ENCODE measurements around the gene AJUBA. TPM values are rescaled to one million over a fixed set of nuclear protein-coding genes. Genes with fewer than 3 reads are reported as not detected.
"Not testable (repeated sequence)": the region's sequence is repeated elsewhere in the genome, so short reads cannot be mapped to it uniquely, and the experiment has no call there.

Gene AJUBA
- total and polyA plus RNA-seq, 2 donors (not counting 1 experiment from before 2014, with no cell fraction given) = 1.6 TPM; not detected in 1

DNA sequence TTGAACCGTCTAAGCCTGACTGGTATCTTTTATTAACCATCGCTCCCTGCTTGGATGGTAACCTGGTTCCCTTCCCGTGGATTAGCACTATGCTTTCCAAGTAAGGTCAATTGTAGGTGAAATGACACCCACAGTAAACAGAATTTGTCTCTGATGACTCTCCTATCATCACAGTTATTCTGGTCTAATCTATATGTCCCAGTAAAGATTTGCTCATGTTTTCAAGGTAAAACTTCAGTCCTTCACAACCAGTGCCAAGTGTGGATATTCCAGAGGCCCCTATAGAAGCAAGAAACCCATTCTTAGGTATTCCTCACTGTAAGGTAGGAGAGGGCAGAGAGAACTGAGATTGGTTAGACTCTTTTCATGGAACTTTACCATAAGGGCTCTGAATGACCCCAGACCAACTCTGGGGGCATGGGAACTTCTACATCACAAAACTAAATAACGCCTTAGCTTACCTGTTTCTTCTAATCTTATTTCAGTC lies 15.5 kb downstream of the AJUBA start:
- Mint-ChIP-seq H3K4me1 (no peaks in the 10 kb centered on the region), H3K4me3 (no peak overlapping the region)
- no CpG with 5 or more reads among the region's 4 CpGs for WGBS (ENCODE audit: insufficient coverage)

DNA sequence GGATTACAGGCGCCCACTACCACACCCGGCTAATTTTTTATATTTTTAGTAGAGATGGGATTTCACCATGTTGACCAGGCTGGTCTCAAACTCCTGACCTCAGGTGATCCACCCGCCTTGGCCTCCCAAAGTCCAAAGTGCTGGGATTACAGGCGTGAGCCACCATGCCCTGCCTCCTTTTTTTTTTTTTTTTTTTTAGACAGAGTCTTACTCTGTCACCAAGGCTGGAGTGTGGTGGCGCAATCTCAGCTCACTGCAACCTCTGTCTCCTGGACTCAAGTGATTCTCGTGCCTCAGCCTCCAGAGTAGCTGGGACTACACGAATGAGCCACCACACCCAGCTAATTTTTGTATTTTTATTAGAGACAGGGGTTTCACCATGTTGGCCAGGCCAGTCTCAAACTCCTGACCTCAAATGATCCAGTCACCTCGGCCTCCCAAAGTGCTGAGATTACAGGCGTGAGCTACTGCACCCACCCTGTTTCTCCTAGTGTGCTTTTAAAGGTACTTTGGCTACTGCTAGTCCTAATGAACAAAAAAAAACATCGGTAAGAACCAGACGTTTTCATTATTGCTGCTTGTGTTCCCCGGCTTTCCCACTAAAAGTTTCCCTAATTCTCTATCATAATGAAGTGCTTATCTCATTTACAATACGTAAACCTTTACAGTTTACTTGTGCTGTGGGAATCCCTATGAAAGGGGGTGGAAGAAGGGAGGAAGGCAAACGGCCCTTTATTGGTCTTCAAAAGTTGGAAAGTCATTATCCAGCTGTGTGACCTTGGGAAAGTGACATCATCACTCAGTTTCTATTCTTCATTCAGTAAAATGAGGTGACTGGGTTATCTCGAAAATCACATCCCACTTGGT lies 16.2 kb downstream of the AJUBA start:
- CTCF ChIA-PET = interaction anchor here (0.5 to 12.0 kb wide), 2 partner anchors 10 to 18 kb away, joined by 3 to 264 read pairs; partner anchors contain the start of gene AJUBA
- H3K4me1 Mint-ChIP-seq; H3K9me3 ChIP-seq (ENCODE audit: control extremely low read depth in 1 of 3, control insufficient read depth in 2 of 3, insufficient read depth in 1 of 3, low read length in 2 of 3); H3K27me3 ChIP-seq (replicated peaks in 1 of 4; ENCODE audit: control extremely low read depth in 1 of 4, control insufficient read depth in 3 of 4, insufficient read depth in 4 of 4, low read length in 3 of 4); DNase-seq; H3K4me3 ChIP-seq (ENCODE audit: control extremely low read depth in 1 of 5, extremely low read depth in 1 of 5, insufficient read depth in 1 of 5, low read depth in 2 of 5, low read length in 4 of 5); H3K27ac Mint-ChIP-seq; H2AFZ ChIP-seq (ENCODE audit: insufficient read depth, low read depth, low read length, poor library complexity, severe bottlenecking); H3K79me2 ChIP-seq (ENCODE audit: control insufficient read depth, insufficient read depth, low read length); H3K27me3 Mint-ChIP-seq; H3K36me3 ChIP-seq (replicated peaks in 1 of 2; ENCODE audit: control extremely low read depth in 1 of 2, control insufficient read depth in 1 of 2, extremely low read depth in 1 of 2, insufficient read depth in 2 of 2, low read length in 1 of 2); intact Hi-C loops (cut with micrococcal nuclease); H3K4me2 ChIP-seq (replicated peaks; ENCODE audit: low read depth, low read length, poor library complexity, severe bottlenecking); H3K4me1 ChIP-seq (ENCODE audit: control insufficient read depth in 2 of 2, insufficient read depth in 2 of 2, low read length in 2 of 2); POLR2A ChIA-PET; H3K27ac ChIP-seq (ENCODE audit: low read length in 2 of 2); H3K4me3 Mint-ChIP-seq; H3K9ac ChIP-seq (ENCODE audit: low read length); H4K20me1 ChIP-seq (ENCODE audit: control insufficient read depth, insufficient read depth, low read length, poor library complexity, severe bottlenecking); H3K9me3 Mint-ChIP-seq (ENCODE audit: insufficient read depth); ATAC-seq (ENCODE audit: low read depth): not testable (repeated sequence)
- WGBS (ENCODE audit: insufficient coverage) = 91% methylated on average over 6 of the region's 15 CpGs

More for the DNA sequence above, 15.5 kb downstream of the AJUBA start:
- DNase-seq = no peak
- POLR2A ChIA-PET = no interaction called here
- no peaks in the 10 kb centered on the region for H3K9me3 Mint-ChIP-seq (ENCODE audit: insufficient read depth)
- H3K4me3 ChIP-seq (ENCODE audit: control extremely low read depth in 1 of 5, extremely low read depth in 1 of 5, insufficient read depth in 1 of 5, low read depth in 2 of 5, low read length in 4 of 5) = no peak overlapping the region
- H3K9me3 ChIP-seq (ENCODE audit: control extremely low read depth in 1 of 3, control insufficient read depth in 2 of 3, insufficient read depth in 1 of 3, low read length in 2 of 3) = no peaks in the 10 kb centered on the region
- CTCF ChIA-PET = interaction anchor here (0.5 to 12.0 kb wide), 2 partner anchors 9 to 18 kb away, joined by 3 to 264 read pairs; partner anchors contain the start of gene AJUBA
- H3K27ac ChIP-seq (ENCODE audit: low read length in 2 of 2) = no peak overlapping the region
- ATAC-seq (ENCODE audit: low read depth) = no peak
- no peaks in the 10 kb centered on the region for H3K4me1 ChIP-seq (ENCODE audit: control insufficient read depth in 2 of 2, insufficient read depth in 2 of 2, low read length in 2 of 2)
- intact Hi-C loops (cut with micrococcal nuclease) = no loop called here
- no peak overlapping the region for H3K27ac Mint-ChIP-seq
- no peaks in the 10 kb centered on the region for H4K20me1 ChIP-seq (ENCODE audit: control insufficient read depth, insufficient read depth, low read length, poor library complexity, severe bottlenecking)
- no peaks in the 10 kb centered on the region for H3K27me3 ChIP-seq (replicated peaks in 1 of 4; ENCODE audit: control extremely low read depth in 1 of 4, control insufficient read depth in 3 of 4, insufficient read depth in 4 of 4, low read length in 3 of 4)
- H3K27me3 Mint-ChIP-seq = peaks cover 8% of the 10 kb centered on the region
- no peak for TF ChIP-seq EZH2 (IDR thresholded peaks at IDR 0.05; ENCODE audit: borderline replicate concordance, insufficient read depth, low read depth, low read length, poor library complexity, severe bottlenecking)
- H3K9ac ChIP-seq (ENCODE audit: low read length) = no peak overlapping the region
- H2AFZ ChIP-seq (ENCODE audit: insufficient read depth, low read depth, low read length, poor library complexity, severe bottlenecking) = no peak overlapping the region
- H3K36me3 ChIP-seq (replicated peaks in 1 of 2; ENCODE audit: control extremely low read depth in 1 of 2, control insufficient read depth in 1 of 2, extremely low read depth in 1 of 2, insufficient read depth in 2 of 2, low read length in 1 of 2) = no peaks in the 10 kb centered on the region
- H3K4me2 ChIP-seq (replicated peaks; ENCODE audit: low read depth, low read length, poor library complexity, severe bottlenecking) = no peak overlapping the region
- no peaks in the 10 kb centered on the region for H3K79me2 ChIP-seq (ENCODE audit: control insufficient read depth, insufficient read depth, low read length)

Measured in B cell (primary cell).